Neural cell (in vitro differentiated cells): ENCODE data around the gene UGT3A1.

Experiments
- CTCF ChIP-seq: fragments of 450-650 bp; IDR thresholded peaks from 2 replicates; pipeline ENCODE4 v1.5.1; 2014; ENCODE audit warnings: antibody characterized with exemption, mild to moderate bottlenecking, moderate library complexity; ENCODE audit not compliant: poor library complexity, severe bottlenecking
- EP300 ChIP-seq: fragments of 450-650 bp; conservative IDR thresholded peaks from 2 replicates; pipeline ENCODE4 v1.6.1; 2014; ENCODE audit warnings: antibody characterized with exemption, mild to moderate bottlenecking, moderate library complexity; ENCODE audit not compliant: poor library complexity, severe bottlenecking
- EZH2 ChIP-seq: fragments of 200-600, 300-800 bp; shearing (Covaris generic), sonication (generic); IDR thresholded peaks from 2 replicates; pipeline ENCODE4 v1.6.1; 2014; ENCODE audit warnings: antibody characterized with exemption, low read length, borderline replicate concordance, mild to moderate bottlenecking; ENCODE audit not compliant: insufficient read depth, poor library complexity, severe bottlenecking
- MXI1 ChIP-seq: fragments of 450-650 bp; conservative IDR thresholded peaks from 2 replicates; pipeline ENCODE4 v1.6.1; 2014; ENCODE audit warnings: antibody characterized with exemption, mild to moderate bottlenecking; ENCODE audit not compliant: poor library complexity, severe bottlenecking
- POLR2AphosphoS5 ChIP-seq: IDR thresholded peaks from 2 replicates; pipeline ENCODE4 v1.6.1; 2012
- RAD21 ChIP-seq: fragments of 450-650 bp; conservative IDR thresholded peaks from 2 replicates; pipeline ENCODE4 v1.6.1; 2014; ENCODE audit warnings: antibody characterized with exemption, mild to moderate bottlenecking, moderate library complexity
- REST ChIP-seq: IDR thresholded peaks from 2 replicates; pipeline ENCODE4 v1.6.1; 2012; ENCODE audit warnings: borderline replicate concordance
- SMC3 ChIP-seq: fragments of 450-650 bp; conservative IDR thresholded peaks from 2 replicates; pipeline ENCODE4 v1.6.1; 2014; ENCODE audit warnings: antibody characterized with exemption, mild to moderate bottlenecking, moderate library complexity; ENCODE audit not compliant: poor library complexity
- TAF1 ChIP-seq: IDR thresholded peaks from 2 replicates; pipeline ENCODE4 v1.6.1; 2012; ENCODE audit warnings: low read depth

GRCh38 chr5:35908814-35909213 is 82.4 kb downstream of the UGT3A1 start:
- no peak for TF ChIP-seq CTCF
- no peak for TF ChIP-seq EZH2
- TF ChIP-seq RAD21: no peak
- TF ChIP-seq EP300: no peak
- TF ChIP-seq MXI1: no peak
- no peak for TF ChIP-seq SMC3
- TF ChIP-seq POLR2AphosphoS5: no peak
- no peak for TF ChIP-seq TAF1
- no peak for TF ChIP-seq REST
